Measurements from ENCODE around the gene SIK3. TPM values are rescaled to one million over a fixed set of nuclear protein-coding genes. Genes with fewer than 3 reads are reported as not detected.

The SIK3 gene
- total RNA-seq, 2 donors from 2014 or later = 37.2 to 43.5 TPM

- Histone ChIP-seq H3K9ac (ENCODE audit: extremely low read depth, low read length, poor library complexity, severe bottlenecking) (no peak overlapping the region), H3K27me3 (ENCODE audit: control insufficient read depth, insufficient read depth, low read length, poor library complexity, severe bottlenecking) (no peaks in the 10 kb centered on the region), H3K9me3 (ENCODE audit: control insufficient read depth, low read length) (no peaks in the 10 kb centered on the region), H3K27ac (ENCODE audit: low read depth, low read length) (no peak overlapping the region), H3K36me3 (ENCODE audit: control insufficient read depth, insufficient read depth, low read length) (no peaks in the 10 kb centered on the region), H3K4me3 (ENCODE audit: low read length) (no peak overlapping the region), H3K4me1 (ENCODE audit: control insufficient read depth, insufficient read depth, low read length) (no peaks in the 10 kb centered on the region)
- Mint-ChIP-seq H3K9me3 (no peaks in the 10 kb centered on the region), H3K27me3 (ENCODE audit: insufficient read depth) (no peaks in the 10 kb centered on the region), H3K4me1 (peaks cover 4% of the 10 kb centered on the region), H3K36me3 (ENCODE audit: low read depth) (no peaks in the 10 kb centered on the region), H3K27ac (no peak overlapping the region), H3K4me3 (no peak overlapping the region)
- no peak for DNase-seq
- 83 to 90% methylated on average over 5 of the region's 5 CpGs for WGBS, 2 experiments (ENCODE audit: insufficient coverage in 1 of 2, insufficient read length in 1 of 2)
- no peak for TF ChIP-seq CTCF (conservative IDR thresholded peaks at IDR 0.05)
Measured at GRCh38 chr11:117045196-117045595, 53.0 kb downstream of the SIK3 start.

- H3K4me1 Mint-ChIP-seq = peaks cover 4% of the 10 kb centered on the region
- WGBS, 2 experiments (ENCODE audit: insufficient coverage in 1 of 2, insufficient read length in 1 of 2) = 87 to 96% methylated on average over 4 to 7 of the region's 7 CpGs
- H3K4me3 Mint-ChIP-seq = no peak overlapping the region
- no peaks in the 10 kb centered on the region for H3K27me3 Mint-ChIP-seq (ENCODE audit: insufficient read depth)
- no peaks in the 10 kb centered on the region for H3K9me3 Mint-ChIP-seq
- H3K27ac Mint-ChIP-seq = no peak overlapping the region
- DNase-seq = no peak
- no peak for TF ChIP-seq CTCF (conservative IDR thresholded peaks at IDR 0.05)
- Histone ChIP-seq H3K27ac (ENCODE audit: low read depth, low read length) (no peak overlapping the region), H3K36me3 (ENCODE audit: control insufficient read depth, insufficient read depth, low read length) (no peaks in the 10 kb centered on the region), H3K4me1 (ENCODE audit: control insufficient read depth, insufficient read depth, low read length) (no peaks in the 10 kb centered on the region), H3K9ac (ENCODE audit: extremely low read depth, low read length, poor library complexity, severe bottlenecking) (no peak overlapping the region), H3K27me3 (ENCODE audit: control insufficient read depth, insufficient read depth, low read length, poor library complexity, severe bottlenecking) (no peaks in the 10 kb centered on the region), H3K4me3 (ENCODE audit: low read length) (no peak overlapping the region), H3K9me3 (ENCODE audit: control insufficient read depth, low read length) (no peaks in the 10 kb centered on the region)
- H3K36me3 Mint-ChIP-seq (ENCODE audit: low read depth) = no peaks in the 10 kb centered on the region
Measured at GRCh38 chr11:117044287-117045035, 53.8 kb downstream of the SIK3 start.

GRCh38 chr11:117042689-117043088 lies 55.5 kb downstream of the SIK3 start:
- Histone ChIP-seq H3K4me1 (ENCODE audit: control insufficient read depth, insufficient read depth, low read length) (no peaks in the 10 kb centered on the region), H3K27ac (ENCODE audit: low read depth, low read length) (no peak overlapping the region), H3K36me3 (ENCODE audit: control insufficient read depth, insufficient read depth, low read length) (no peaks in the 10 kb centered on the region), H3K9me3 (ENCODE audit: control insufficient read depth, low read length) (no peaks in the 10 kb centered on the region), H3K4me3 (ENCODE audit: low read length) (no peak overlapping the region), H3K9ac (ENCODE audit: extremely low read depth, low read length, poor library complexity, severe bottlenecking) (no peak overlapping the region), H3K27me3 (ENCODE audit: control insufficient read depth, insufficient read depth, low read length, poor library complexity, severe bottlenecking) (no peaks in the 10 kb centered on the region)
- H3K9me3 Mint-ChIP-seq = no peaks in the 10 kb centered on the region
- H3K36me3 Mint-ChIP-seq (ENCODE audit: low read depth) = peaks cover 2% of the 10 kb centered on the region
- no peak for TF ChIP-seq CTCF (conservative IDR thresholded peaks at IDR 0.05)
- WGBS, 2 experiments (ENCODE audit: insufficient coverage in 1 of 2, insufficient read length in 1 of 2) = 92 to 100% methylated on average over 1 to 3 of the region's 3 CpGs
- no peak overlapping the region for H3K4me3 Mint-ChIP-seq
- H3K27me3 Mint-ChIP-seq (ENCODE audit: insufficient read depth) = no peaks in the 10 kb centered on the region
- H3K4me1 Mint-ChIP-seq = peaks cover 11% of the 10 kb centered on the region
- H3K27ac Mint-ChIP-seq = no peak overlapping the region
- DNase-seq = no peak
